Occipital lobe (tissue), 2 donors: ENCODE measurements around the gene DHRS7C. TPM values are rescaled to one million over a fixed set of nuclear protein-coding genes. Genes with fewer than 3 reads are reported as not detected.

Source experiments
- DNase-seq: peaks from one replicate; lab custom pipeline; 2025; lab: John Stamatoyannopoulos, UW
- total RNA-seq: library from RNA; depleted of rRNA; stranded (reverse); fragments of >200 nt; gene quantifications from one replicate; pipeline ENCODE4 v1.2.3, GENCODE V29; 2014

DHRS7C gene
- not detected for total RNA-seq

- DNase-seq, result no peak
These were observed at the start of gene DHRS7C for GRCh38 chr17:9790889-9791876. DHRS7C (minus strand) TSS chr17:9791592; CDS start chr17:9791284, 308 bp downstream.

- no peak for DNase-seq
These were observed 48.0 kb upstream of the DHRS7C start for GRCh38 chr17:9839433-9839832.

- no peak for DNase-seq
These were observed 46.4 kb upstream of the DHRS7C start for GRCh38 chr17:9837551-9838471.

- no peak for DNase-seq
These were observed 42.5 kb upstream of the DHRS7C start for GRCh38 chr17:9833922-9834321.

GRCh38 chr17:9830711-9831110 is 39.3 kb upstream of the DHRS7C start:
- DNase-seq, result no peak

GRCh38 chr17:9829343-9829742 is 38.0 kb upstream of the DHRS7C start:
- no peak for DNase-seq

GRCh38 chr17:9828296-9829295 is 37.2 kb upstream of the DHRS7C start:
- DNase-seq, result no peak

- DNase-seq, result no peak
These were observed 34.3 kb upstream of the DHRS7C start, which contains the start of gene GLP2R for GRCh38 chr17:9825641-9826150. GLP2R (plus strand) TSS chr17:9825924; CDS start chr17:9826064, 140 bp downstream.

- DNase-seq, result no peak
These were observed 33.5 kb upstream of the DHRS7C start for GRCh38 chr17:9824797-9825338.

- DNase-seq, result no peak
These were observed 32.7 kb upstream of the DHRS7C start for GRCh38 chr17:9824094-9824493.

GRCh38 chr17:9821921-9822320 is 30.5 kb upstream of the DHRS7C start, which contains the start of gene GSG1L2:
GSG1L2 (minus strand) TSS chr17:9822079; CDS start chr17:9822071, 8 bp downstream.
- DNase-seq, result no peak

- no peak for DNase-seq
These were observed 29.1 kb upstream of the DHRS7C start for GRCh38 chr17:9820448-9820847.

GRCh38 chr17:9818760-9819159 is 27.4 kb upstream of the DHRS7C start:
- DNase-seq, result no peak

GRCh38 chr17:9817086-9817485 is 25.7 kb upstream of the DHRS7C start:
- DNase-seq, result peak; percentile 32

GRCh38 chr17:9816472-9816871 is 25.1 kb upstream of the DHRS7C start:
- DNase-seq, result no peak

- no peak for DNase-seq
These were observed 23.0 kb upstream of the DHRS7C start for GRCh38 chr17:9814337-9814945.

- no peak for DNase-seq
These were observed 21.8 kb upstream of the DHRS7C start for GRCh38 chr17:9813166-9813565.

- no peak for DNase-seq
These were observed 20.1 kb upstream of the DHRS7C start for GRCh38 chr17:9811537-9811936.

GRCh38 chr17:9811086-9811485 is 19.7 kb upstream of the DHRS7C start:
- DNase-seq, result no peak
